OCI-LY7 (cell line): ENCODE data around the gene SNAP25. TPM values are rescaled to one million over a fixed set of nuclear protein-coding genes. Genes with fewer than 3 reads are reported as not detected.

ENCODE experiments used
- BruUV-seq: library from RNA; stranded (reverse); fragments of 400-500 nt; replicated peaks from 2 replicates; lab custom pipeline; 2021; lab: Mats Ljungman, UMichigan
- CTCF ChIA-PET: fragments of 300-600 bp; sonication (Branson Sonifier 250); formaldehyde crosslinking; loops from one replicate; lab custom pipeline; 2022; ENCODE audit warnings: antibody characterized with exemption; ENCODE audit not compliant: unreplicated experiment; lab: Charles Lee
- POLR2A ChIA-PET: fragments of 300-600 bp; sonication (Branson Sonifier 250); formaldehyde crosslinking; loops from one replicate; lab custom pipeline; 2022; ENCODE audit warnings: antibody characterized with exemption; lab: Charles Lee
- DNase-seq: peaks from one replicate; pipeline ENCODE4 v3.0.0-alpha.2; 2015; ENCODE audit warnings: low spot score
- H2AFZ ChIP-seq: fragments of 200-600 bp; sonication (generic), shearing (Covaris generic); 2 replicates; pipeline ENCODE4 v1.6.1; 2014; ENCODE audit warnings: mild to moderate bottlenecking, antibody characterized with exemption, low read length, moderate library complexity
- H3K27ac ChIP-seq: fragments of 200-600 bp; sonication (generic); 2 replicates; pipeline ENCODE4 v1.5.1; 2014; ENCODE audit warnings: mixed run types, low read depth, mild to moderate bottlenecking, moderate library complexity, low read length, inconsistent platforms; ENCODE audit not compliant: poor library complexity, severe bottlenecking
- H3K36me3 ChIP-seq: fragments of 200-600 bp; sonication (generic); 2 replicates; pipeline ENCODE4 v1.6.1; 2014; ENCODE audit warnings: mild to moderate bottlenecking, antibody characterized with exemption, low read length, moderate library complexity, mixed read lengths; ENCODE audit not compliant: insufficient read depth
- H3K4me1 ChIP-seq: fragments of 200-600 bp; sonication (generic); 2 replicates; pipeline ENCODE4 v1.5.1; 2014; ENCODE audit warnings: mild to moderate bottlenecking, low read length; ENCODE audit not compliant: insufficient read depth, poor library complexity, severe bottlenecking
- H3K4me2 ChIP-seq: fragments of 200-600 bp; sonication (generic); 2 replicates; pipeline ENCODE4 v1.6.1; 2014; ENCODE audit warnings: mild to moderate bottlenecking, low read length
- H3K4me3 ChIP-seq: fragments of 200-600 bp; sonication (generic); 2 replicates; pipeline ENCODE4 v1.5.1; 2014; ENCODE audit warnings: mild to moderate bottlenecking, low read depth, low read length; ENCODE audit not compliant: poor library complexity, severe bottlenecking
- H3K79me2 ChIP-seq: fragments of 200-600 bp; sonication (generic); 2 replicates; pipeline ENCODE4 v1.6.1; 2016; ENCODE audit warnings: low read depth, mild to moderate bottlenecking, low read length, moderate library complexity, mixed read lengths; ENCODE audit not compliant: insufficient read depth
- H3K9me2 ChIP-seq: fragments of 200-600 bp; sonication (generic); 2 replicates; pipeline ENCODE4 v1.6.1; 2016; ENCODE audit warnings: mild to moderate bottlenecking, low read length, mixed read lengths; ENCODE audit not compliant: insufficient read depth
- H3K9me3 ChIP-seq: fragments of 200-600 bp; sonication (generic); 2 replicates; pipeline ENCODE4 v1.6.1; 2014; ENCODE audit warnings: mild to moderate bottlenecking, mixed run types, low read length, mixed read lengths
- H4K20me1 ChIP-seq: fragments of 200-600 bp; sonication (generic); 2 replicates; pipeline ENCODE4 v1.6.1; 2014; ENCODE audit warnings: mild to moderate bottlenecking, antibody characterized with exemption, low read length, moderate library complexity, mixed read lengths; ENCODE audit not compliant: insufficient read depth
- CTCF ChIP-seq: fragments of 200-600 bp; sonication (generic); conservative IDR thresholded peaks from 2 replicates; pipeline ENCODE4 v1.5.1; 2014; ENCODE audit warnings: mild to moderate bottlenecking, antibody characterized with exemption, low read length, moderate library complexity, mixed read lengths
- EZH2phosphoT487 ChIP-seq: fragments of 200-600 bp; sonication (generic); IDR thresholded peaks from 2 replicates; pipeline ENCODE4 v1.6.1; 2018; ENCODE audit warnings: low read depth, borderline replicate concordance, mild to moderate bottlenecking, mixed run types, antibody characterized with exemption, low read length, moderate library complexity, mixed read lengths
- intact Hi-C: fragments of 100-400 bp; cut with micrococcal nuclease; formaldehyde crosslinking; loops from one replicate; pipeline ENCODE4 v1.10.0; 2022; ENCODE audit not compliant: unreplicated experiment
- total RNA-seq, 2 experiments: library from RNA; depleted of rRNA in 1 of 2; stranded (reverse); fragments of >200 nt in 1 of 2; shearing (Covaris generic) in 1 of 2; gene quantifications; 2 replicates each; pipeline ENCODE4 v1.2.3, GENCODE V29; 2014 to 2022

The SNAP25 gene
- total RNA-seq, 2 experiments from 2014 or later, result not detected

- BruUV-seq, result no TSS peak
- Histone ChIP-seq H3K9me2 (no peaks in the 10 kb centered on the region), H3K79me2 (no peaks in the 10 kb centered on the region), H4K20me1 (no peaks in the 10 kb centered on the region), H3K4me1 (no peaks in the 10 kb centered on the region), H3K9me3 (no peaks in the 10 kb centered on the region), H2AFZ (no peak overlapping the region), H3K36me3 (no peaks in the 10 kb centered on the region), H3K4me2 (no peak overlapping the region), H3K27ac (no peak overlapping the region), H3K4me3 (no peak overlapping the region)
- intact Hi-C loops, result no loop called here
- no peak for TF ChIP-seq EZH2phosphoT487
- no peak for TF ChIP-seq CTCF
- ChIA-PET CTCF (no interaction called here), POLR2A (no interaction called here)
- no peak for DNase-seq
Measured at GRCh38 chr20:10330071-10330470, 111.4 kb downstream of the SNAP25 start.

- TF ChIP-seq EZH2phosphoT487 (no peak), CTCF (no peak)
- no peak overlapping the region for H3K4me2 ChIP-seq
- CTCF ChIA-PET, result no interaction called here
- H3K27ac ChIP-seq, result no peak overlapping the region
- no peak overlapping the region for H3K4me3 ChIP-seq
- no peaks in the 10 kb centered on the region for H3K4me1 ChIP-seq
- POLR2A ChIA-PET, result no interaction called here
- no peaks in the 10 kb centered on the region for H3K36me3 ChIP-seq
- no TSS peak for BruUV-seq
- H2AFZ ChIP-seq, result no peak overlapping the region
- intact Hi-C loops, result no loop called here
- no peaks in the 10 kb centered on the region for H3K9me3 ChIP-seq
- DNase-seq, result no peak
- H3K79me2 ChIP-seq, result no peaks in the 10 kb centered on the region
- H3K9me2 ChIP-seq, result no peaks in the 10 kb centered on the region
- no peaks in the 10 kb centered on the region for H4K20me1 ChIP-seq
Measured at GRCh38 chr20:10332656-10333415, 114.2 kb downstream of the SNAP25 start.
